ENCODE data around the gene DLX1. TPM values are rescaled to one million over a fixed set of nuclear protein-coding genes. Genes with fewer than 3 reads are reported as not detected.
"Not testable (repeated sequence)": the region's sequence is repeated elsewhere in the genome, so short reads cannot be mapped to it uniquely, and the experiment has no call there.

DLX1 gene
- total RNA-seq, 1 donor from 2014 or later, result 21.6 TPM

DNA sequence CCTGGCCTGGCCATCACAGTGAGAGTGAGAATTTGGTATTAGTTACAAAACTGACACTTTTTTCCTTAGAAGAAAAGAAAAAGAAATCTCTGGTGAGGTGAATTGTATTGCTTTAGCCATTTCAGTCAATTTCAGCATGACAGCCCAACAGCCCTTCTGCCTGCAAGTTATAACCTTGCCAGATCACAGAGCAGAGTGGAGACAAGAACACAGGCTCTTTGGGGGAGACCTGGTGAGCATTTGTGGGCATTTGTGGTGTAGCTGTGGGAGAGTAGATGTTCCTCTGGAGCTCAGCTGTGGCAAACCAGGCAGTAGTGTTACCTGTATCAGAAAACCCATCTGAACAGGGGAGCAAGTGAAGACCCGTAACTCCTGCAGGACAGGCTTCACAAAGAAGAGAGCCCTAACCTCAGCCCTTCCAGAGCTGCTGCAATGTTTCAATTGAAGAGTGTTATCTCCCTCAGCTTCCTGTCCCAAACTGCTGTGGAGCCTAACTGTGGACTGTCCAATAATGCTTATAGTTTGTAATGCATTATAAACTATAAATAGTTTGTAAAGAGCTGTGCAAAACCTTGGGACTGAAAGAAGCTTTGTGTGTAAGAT is 22.8 kb upstream of the DLX1 start:
- DNase-seq (ENCODE audit: low spot score in 2 of 2) (no peak), FAIRE-seq (no peak)

DNA sequence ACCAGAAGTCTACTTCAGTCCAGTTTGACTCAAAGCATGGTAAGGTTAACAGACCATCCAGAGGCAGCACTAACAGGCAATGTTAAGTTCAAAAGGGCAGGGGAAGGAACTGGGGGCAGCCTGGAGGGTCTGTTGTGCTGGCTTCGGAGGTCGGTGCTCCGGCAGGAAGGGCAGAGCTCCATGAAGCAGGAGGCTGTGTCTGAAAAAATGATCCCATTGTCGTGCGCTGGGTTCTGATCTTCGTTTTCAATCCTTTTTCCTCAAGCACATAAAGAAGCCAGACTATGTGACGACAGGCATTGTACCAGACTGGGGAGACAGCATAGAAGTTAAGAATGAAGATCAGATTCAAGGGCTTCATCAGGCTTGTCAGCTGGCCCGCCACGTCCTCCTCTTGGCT is 21.9 kb upstream of the DLX1 start:
- FAIRE-seq, result no peak

DNA sequence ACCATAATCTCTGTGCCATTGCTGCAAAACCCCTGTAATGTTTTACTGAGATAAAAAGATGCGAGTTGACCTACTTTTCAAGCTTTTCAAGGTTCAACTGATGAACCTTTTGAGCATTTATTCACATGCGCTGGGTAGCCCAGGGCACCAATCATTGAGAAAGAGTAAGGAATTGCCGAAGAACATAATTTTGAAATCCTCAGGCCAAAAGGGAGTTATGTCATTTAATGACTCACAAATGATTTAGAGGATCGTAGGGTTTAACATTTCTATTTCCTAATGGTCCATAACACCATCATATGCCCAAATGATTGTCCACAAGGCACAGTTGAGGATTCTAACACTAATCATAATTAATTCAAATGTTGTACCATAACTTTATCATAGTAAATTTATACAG is 20.2 kb upstream of the DLX1 start:
- DNase-seq (ENCODE audit: low spot score in 2 of 2), result no peak
- FAIRE-seq, result no peak

More for the DNA sequence above, 21.9 kb upstream of the DLX1 start:
- DNase-seq (ENCODE audit: low spot score in 2 of 2), result no peak

DNA sequence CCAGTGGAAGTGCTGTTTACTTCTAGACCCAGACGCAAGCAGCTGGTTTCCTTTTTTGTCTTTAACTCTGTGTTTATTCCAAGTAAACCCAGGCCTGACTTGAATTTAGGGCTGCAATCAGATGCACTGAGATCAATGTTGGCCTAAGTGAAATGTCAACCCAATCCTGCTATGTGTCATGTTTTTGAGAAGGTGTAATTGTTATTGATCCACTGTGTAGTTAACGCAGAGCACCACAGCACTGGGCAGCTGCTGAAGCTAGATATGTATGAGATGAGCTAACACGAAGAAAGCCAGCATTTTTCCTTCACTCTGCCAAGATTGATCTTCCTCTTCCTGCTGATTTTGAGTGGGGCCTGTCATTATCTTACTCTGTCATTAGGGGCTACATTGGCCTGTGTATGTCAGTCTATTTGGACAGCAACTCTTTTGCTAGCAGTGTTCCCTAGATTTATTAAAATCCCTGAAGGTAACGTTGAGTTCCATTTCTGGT is 18.9 kb upstream of the DLX1 start:
- FAIRE-seq (no peak), DNase-seq (ENCODE audit: low spot score in 2 of 2) (no peak)

DNA sequence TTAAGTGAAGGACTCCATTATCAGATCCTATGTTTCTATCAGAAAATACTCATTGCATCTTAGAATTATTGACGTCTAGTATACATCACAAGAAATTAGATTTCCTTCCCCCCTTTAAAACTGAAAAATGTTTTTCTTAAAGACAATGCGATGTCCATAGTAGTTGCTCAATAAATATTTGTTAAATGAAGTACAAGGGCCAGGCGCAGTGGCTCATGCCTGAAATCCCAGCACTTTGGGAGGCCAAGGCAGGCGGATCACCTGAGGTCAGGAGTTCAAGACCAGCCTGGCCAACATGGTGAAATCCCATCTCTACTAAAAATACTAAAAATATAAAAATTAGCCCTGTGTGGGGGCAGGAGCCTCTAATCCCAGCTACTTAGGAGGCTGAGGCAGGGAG is 17.4 kb upstream of the DLX1 start:
- not testable (repeated sequence) for FAIRE-seq; DNase-seq (ENCODE audit: low spot score in 2 of 2)

DNA sequence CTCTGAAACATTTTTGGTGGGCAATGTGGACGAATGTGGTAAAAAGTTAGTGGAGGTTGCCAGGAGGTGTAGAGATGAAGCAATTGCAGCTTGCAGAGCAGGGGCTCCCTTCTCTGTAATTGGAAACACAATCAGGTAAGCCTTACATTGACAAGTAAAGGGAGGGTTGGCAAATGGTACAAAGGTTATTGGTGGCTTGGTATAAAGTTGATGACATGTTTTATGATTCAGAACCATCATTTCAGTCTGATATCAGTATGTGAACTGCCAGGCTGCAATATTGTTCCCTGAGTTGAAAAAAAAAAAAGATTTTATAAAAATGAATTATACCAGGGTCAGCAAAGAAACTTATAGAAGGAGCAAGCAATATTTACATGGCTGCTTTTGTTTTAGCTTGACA is 14.4 kb upstream of the DLX1 start:
- no peak for FAIRE-seq
- no peak for DNase-seq (ENCODE audit: low spot score in 2 of 2)

DNA sequence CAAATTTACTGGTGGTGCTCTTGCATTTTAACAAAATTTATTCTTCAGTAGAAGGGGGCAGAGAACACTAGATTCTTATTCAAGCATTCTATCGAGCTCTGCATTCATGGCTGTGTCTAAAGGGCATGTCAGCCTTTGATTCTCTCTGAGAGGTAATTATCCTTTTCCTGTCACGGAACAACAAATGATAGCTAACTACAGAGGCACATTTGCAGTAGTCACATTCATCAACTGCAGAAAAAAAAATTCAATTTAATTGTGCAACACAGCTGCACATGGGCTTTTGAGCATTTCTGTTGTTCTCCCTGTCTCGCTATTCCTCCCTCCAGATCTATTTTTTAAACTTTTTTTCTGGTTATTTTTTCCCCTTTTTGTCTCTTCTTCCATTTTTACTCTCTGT is 13.0 kb upstream of the DLX1 start:
- FAIRE-seq, result no peak
- DNase-seq (ENCODE audit: low spot score in 2 of 2), result no peak

DNA sequence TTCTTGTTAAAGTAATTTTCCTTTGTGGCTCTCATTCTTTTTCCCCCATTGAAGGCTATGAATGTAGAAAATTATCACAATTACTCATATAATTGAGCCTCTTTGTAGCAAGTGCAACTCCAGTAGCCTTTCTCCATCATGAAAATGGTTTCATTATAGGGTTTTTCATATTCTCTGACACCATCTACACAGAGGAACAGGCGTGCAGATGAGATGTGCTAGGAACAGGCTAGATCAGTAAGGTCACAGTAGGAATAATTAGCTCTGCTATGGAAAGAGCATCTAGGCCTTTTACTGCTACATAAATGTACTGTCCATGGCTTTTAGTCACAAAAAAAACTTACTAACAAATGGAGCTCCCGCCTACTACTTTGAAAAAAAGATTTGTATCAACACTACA is 12.6 kb upstream of the DLX1 start:
- FAIRE-seq (no peak), DNase-seq (ENCODE audit: low spot score in 2 of 2) (no peak)

DNA sequence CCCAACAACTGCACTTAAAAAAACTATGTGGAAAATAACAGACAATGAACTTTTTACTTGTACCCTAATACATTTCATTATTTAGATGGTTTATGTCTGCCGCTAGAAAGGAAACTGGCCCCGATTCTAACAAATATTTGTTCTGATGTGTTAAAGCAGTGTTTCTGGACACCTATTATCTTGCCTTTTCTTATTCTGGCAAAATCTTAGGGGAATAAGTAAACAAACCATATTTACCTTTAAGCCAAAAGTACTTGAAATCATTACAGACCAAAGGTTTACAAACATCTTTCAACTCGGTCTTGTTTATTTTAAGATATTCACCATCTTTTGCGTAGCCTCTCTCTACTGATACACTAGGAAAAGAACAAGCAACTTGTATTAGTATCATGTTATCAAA is 11.8 kb upstream of the DLX1 start:
- FAIRE-seq, result no peak
- no peak for DNase-seq (ENCODE audit: low spot score in 2 of 2)

DNA sequence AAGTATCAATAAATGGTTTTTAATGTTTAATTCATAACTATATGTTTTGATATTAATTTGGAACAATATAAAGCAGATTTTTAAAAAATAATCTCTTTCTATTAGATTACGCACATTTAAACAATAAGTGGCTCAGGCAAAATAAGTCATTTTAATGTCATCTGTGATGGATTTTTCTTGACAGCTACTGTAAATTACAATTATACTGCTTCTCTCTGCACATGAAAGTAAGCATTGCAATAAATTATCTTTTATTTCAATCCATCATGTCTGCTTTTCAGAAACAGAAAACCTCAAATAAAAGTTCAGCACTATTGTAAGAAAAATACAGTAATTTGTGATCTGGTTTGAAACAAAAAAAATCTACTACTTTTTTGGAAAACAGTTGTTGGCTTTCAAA is 11.1 kb upstream of the DLX1 start:
- DNase-seq (ENCODE audit: low spot score in 2 of 2) (no peak), FAIRE-seq (no peak)

DNA sequence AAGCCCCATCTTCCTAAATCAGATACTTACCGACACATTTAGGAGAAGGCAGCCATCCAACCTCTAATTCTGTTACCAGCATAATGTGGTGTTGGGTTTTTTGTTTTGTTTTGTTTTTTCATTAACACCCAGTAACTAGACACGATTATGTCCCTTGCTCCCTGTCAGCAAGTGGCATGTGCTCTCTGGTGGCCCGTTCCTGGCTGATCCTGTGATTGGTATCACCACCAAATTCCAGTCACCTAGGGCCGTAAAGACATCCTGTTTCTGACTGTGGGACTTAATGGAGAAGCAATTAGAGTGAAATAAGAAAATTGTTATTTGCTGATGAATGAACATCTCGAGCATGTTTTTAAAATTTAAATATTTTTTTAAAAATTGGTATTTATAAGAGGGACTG is 5.9 kb upstream of the DLX1 start:
- DNase-seq (ENCODE audit: low spot score in 2 of 2), result no peak
- FAIRE-seq, result no peak

DNA sequence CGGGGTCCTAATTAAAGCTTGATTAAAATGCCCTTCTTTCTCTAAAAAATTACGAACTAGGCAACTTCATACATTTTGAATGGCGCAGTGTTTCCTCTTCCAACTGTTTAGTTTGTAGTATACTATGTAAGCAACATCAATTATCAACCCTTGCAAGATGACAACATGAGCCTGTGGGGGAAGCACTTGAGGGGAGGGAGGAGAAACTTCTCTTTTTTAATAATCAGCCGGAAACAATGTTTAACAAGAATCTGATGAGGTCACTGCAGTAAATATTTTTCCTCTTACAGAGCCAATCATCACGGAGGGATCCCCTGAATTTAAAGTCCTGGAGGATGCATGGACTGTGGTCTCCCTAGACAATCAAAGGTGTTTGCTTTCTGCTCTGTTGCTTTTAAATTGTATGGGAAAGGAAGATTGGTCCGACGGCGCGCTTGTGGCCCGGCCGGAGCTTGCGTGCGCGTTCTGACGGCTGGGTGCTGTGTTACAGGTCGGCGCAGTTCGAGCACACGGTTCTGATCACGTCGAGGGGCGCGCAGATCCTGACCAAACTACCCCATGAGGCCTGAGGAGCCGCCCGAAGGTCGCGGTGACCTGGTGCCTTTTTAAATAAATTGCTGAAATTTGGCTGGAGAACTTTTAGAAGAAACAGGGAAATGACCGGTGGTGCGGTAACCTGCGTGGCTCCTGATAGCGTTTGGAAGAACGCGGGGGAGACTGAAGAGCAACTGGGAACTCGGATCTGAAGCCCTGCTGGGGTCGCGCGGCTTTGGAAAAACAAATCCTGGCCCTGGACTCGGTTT is 5.3 kb upstream of the DLX1 start:
- DNase-seq (ENCODE audit: low spot score in 2 of 2), result no peak
- no peak for FAIRE-seq

DNA sequence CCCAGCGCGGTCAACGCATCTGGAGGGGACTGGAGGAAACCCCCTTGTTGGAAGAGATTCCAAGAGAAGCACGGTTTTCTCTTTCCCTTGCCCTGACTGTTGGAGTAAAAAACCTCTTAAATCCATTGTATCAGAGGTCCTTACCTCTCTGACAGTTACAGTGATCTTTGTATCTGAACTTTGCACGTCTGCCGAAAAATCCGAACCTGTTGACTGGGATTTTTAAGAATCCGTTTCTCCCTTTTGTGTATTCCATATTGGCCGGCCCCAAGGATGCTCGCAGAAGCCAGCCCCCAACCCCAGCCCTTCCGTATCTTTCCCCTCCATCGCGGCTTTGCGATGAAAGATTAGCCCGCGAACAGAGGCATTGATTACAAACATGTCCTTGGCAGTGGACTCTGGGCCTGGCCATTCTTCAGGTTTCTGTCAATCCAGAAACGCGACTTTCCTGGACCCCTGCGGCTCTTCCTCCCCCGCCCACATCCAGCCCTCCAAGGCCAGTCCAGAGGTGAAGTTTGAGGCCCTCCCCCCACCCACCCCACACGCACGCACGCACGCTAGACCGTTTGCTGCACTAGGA is 4.6 kb upstream of the DLX1 start:
- FAIRE-seq, result no peak
- DNase-seq (ENCODE audit: low spot score in 2 of 2), result no peak

DNA sequence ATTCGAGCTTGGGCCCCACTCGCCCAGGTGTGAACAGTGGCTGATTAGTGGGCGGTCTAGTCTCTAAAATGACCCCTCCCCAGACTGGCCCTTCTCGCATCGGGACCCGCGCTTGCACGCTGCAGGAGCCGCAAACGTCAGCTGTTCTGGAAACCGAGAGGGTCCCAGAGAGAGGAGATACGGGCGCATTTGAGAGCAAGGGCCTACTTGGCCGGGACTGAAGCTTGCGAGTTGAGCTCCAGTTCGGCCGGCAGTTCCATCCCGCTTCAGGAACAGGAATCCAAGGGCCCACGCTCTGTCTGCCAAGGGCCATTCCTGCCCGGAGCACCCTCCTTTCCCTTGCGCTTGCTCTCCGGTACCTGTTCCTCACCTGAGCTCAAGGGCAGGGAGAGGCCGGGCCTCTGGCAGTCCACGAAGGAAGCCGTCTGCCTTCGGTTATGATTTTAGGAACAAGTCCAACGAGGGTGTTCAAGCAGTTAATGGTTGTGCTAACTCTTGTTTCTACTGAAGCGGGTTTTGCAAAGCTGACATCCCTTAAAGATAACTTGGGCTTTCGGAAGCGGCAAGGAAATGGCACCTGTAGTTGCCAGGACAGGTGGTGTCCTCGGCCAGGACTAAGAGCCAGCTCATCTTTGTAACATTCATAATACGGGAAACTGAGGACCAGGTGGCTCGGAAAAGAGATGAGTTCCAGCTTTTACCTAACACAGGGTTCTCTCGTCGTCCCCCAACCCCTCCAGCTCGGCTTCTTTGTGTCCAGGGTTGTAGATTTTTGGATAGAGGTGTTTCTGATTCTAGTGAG is 3.9 kb upstream of the DLX1 start:
- peak; percentile 10 to 12 for DNase-seq (ENCODE audit: low spot score in 2 of 2)
- no peak for FAIRE-seq

DNA sequence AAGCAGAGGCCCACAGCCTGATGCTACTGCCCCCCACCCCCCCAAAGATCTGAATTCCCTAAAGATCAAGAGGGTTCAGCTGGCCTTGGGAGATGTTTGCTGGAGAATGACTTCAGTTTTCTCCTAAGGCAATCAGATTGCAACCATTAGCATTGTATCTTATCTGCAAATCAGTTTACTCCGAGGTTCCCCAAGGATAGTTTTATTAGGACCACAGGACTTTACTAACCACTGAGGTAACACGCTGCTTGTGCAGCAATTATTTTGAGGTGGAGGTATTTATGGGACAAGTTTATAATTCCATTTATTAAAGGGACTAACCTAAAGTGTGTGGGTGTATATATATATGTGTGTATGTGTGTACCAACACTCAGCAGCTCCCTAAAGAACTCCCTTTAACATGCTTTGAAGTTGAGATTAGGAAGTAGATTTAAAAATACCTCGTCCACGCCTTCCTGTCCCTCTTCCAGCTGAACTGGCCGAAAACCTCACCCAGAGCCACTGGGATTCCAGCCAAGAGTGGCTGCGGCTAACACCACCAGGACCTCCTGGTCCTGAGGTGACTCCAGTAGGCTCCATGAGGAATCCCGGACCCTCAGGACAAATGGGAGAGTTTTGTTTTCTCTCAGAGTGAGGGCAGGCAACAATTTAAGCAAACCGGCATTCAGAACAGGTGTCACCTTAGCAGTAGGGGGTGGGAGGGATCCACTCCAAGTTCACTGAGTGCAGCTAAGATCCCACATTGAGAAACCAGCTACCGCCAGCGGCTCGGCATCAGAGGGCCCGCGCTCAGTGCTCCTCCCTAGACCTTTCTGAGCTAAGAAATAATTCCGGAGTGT is 3.0 kb upstream of the DLX1 start:
- no peak for FAIRE-seq
- peak; percentile 1 to 33 for DNase-seq (ENCODE audit: low spot score in 2 of 2)

DNA sequence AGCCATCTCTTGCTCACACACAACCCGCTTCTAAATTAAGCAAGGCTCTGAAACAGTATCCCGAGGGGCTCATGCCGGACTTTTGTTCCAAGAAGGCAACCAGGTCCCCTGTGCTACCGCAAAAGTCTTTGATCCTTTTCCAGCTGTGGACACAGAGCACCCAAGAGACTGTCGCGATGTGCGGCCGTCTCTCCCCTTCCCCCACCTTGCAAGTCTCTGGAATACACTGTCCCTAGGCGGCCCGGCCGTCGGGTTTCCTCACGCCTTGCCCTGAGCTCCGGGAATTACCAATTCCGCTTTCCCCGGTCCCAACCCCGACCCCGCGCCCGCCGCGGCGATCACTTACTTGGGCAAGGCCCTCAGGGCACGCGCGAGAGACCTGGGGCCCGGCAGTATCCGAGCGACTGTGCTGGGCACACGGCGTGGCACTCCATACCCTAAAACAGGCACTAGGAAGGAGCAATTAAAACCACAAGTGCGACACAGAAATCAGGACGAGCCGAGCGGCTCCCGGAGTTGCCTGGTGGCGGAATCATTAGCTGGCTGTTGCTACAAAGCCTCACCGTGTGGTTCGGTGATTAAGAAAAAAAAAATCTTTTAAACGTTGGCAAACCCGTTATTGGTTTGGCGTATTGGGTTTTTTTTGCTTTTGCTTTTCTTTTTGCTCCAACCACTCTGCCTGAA is 2.2 kb upstream of the DLX1 start:
- no peak for FAIRE-seq

DNA sequence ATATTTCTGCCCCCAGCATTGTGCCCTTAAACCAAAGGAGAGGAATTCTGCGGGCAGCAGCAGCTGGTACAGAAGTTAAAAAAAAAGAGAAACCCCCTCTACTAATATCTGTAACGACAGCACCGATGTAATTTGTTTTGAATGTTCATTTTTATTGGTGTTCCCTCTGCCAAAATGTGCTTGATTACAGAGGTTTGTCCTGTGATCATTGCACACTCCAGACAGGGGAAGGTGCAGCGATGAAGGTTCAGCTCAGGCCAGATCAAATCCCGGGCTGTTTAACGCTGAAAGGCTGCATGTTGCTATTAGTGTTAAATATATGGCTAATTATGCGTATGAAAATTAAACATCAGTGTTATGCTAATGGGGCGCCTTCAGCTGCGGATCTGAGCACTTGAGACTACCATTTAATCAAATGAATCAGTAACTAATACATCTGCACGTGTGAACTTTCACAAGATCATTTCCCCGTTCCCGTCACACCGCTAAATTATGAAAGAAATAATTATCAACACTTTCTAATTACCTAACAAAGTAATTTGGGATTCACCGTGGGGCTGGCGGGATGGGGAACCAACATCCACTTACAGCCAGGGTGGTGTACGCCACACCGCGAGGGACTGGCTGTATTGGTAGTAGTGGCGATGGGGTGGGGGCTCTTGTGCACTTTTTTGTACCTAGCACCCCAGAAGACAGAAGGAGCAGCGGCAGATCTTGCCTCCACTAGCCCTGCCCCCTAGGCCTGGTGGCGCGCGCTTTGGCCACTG is 1.5 kb upstream of the DLX1 start:
- FAIRE-seq (no peak), DNase-seq (ENCODE audit: low spot score in 2 of 2) (peak; percentile 7 to 24)

More for the DNA sequence above, 2.2 kb upstream of the DLX1 start:
- DNase-seq (ENCODE audit: low spot score in 2 of 2), result peak; percentile 12 to 13

DNA sequence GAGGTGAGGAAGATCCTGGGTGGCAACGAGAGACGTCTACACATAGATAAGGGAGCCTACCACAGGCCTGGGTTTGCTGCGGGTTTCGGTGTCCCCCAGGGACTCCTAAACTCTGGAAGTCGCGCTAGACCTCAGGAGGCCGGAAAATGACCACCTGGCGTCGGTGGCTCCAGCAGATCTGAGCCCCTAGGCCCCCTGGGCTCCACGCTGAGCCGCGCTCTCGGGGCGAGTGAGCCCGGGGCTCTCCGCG is 987 bp upstream of the DLX1 start:
- DNase-seq (ENCODE audit: low spot score in 2 of 2) (peak; percentile 15 to 23), FAIRE-seq (no peak)
